PC-9 (cell line): Measurements from ENCODE around the gene RPS10. TPM values are rescaled to one million over a fixed set of nuclear protein-coding genes. Genes with fewer than 3 reads are reported as not detected.

Source experiments
- BruUV-seq: library from RNA; stranded (reverse); fragments of 400-500 nt; replicated peaks from 2 replicates; lab custom pipeline; 2021; lab: Mats Ljungman, UMichigan
- CTCF ChIA-PET: fragments of 300-600 bp; sonication (Branson Sonifier 250); formaldehyde crosslinking; loops from one replicate; lab custom pipeline; 2022; ENCODE audit warnings: antibody characterized with exemption; lab: Charles Lee
- POLR2A ChIA-PET: fragments of 300-600 bp; sonication (Branson Sonifier 250); formaldehyde crosslinking; loops from one replicate; lab custom pipeline; 2022; ENCODE audit warnings: antibody characterized with exemption; ENCODE audit not compliant: unreplicated experiment; lab: Charles Lee
- DNase-seq, 2 experiments: peaks; one replicate each; pipeline versions ENCODE4 v3.0.0 to v3.0.0-alpha.2; 2015 to 2022; ENCODE audit warnings: mixed read lengths in 1 of 2
- H2AFZ ChIP-seq: fragments of 200-600 bp; sonication (generic); 2 replicates; pipeline ENCODE4 v1.8.1; 2017; ENCODE audit warnings: antibody characterized with exemption
- H3F3A ChIP-seq: fragments of 200-600 bp; sonication (generic); 2 replicates; pipeline ENCODE4 v1.8.1; 2017; ENCODE audit warnings: antibody characterized with exemption, mild to moderate bottlenecking, low read depth; ENCODE audit not compliant: insufficient read depth
- H3K27ac ChIP-seq: fragments of 200-600 bp; sonication (generic); 2 replicates; pipeline ENCODE4 v1.6.1; 2016; ENCODE audit warnings: mixed run types
- H3K27me3 ChIP-seq: fragments of 200-600 bp; sonication (generic); 2 replicates; pipeline ENCODE4 v1.6.1; 2016; ENCODE audit warnings: low read depth, mixed run types; ENCODE audit not compliant: insufficient read depth
- H3K36me3 ChIP-seq: fragments of 200-600 bp; sonication (generic); 2 replicates; pipeline ENCODE4 v1.6.1; 2016; ENCODE audit warnings: low read depth, mixed run types
- H3K4me1 ChIP-seq: fragments of 200-600 bp; sonication (generic); replicated peaks from 2 replicates; pipeline ENCODE4 v1.6.1; 2016; ENCODE audit warnings: mixed run types; ENCODE audit not compliant: insufficient read depth
- H3K4me2 ChIP-seq: fragments of 200-600 bp; sonication (generic); 2 replicates; pipeline ENCODE4 v1.6.1; 2017; ENCODE audit warnings: mixed run types
- H3K4me3 ChIP-seq: fragments of 200-600 bp; sonication (generic); 2 replicates; pipeline ENCODE4 v1.6.1; 2016; ENCODE audit warnings: mixed run types
- H3K79me2 ChIP-seq: fragments of 200-600 bp; sonication (generic); 2 replicates; pipeline ENCODE4 v1.6.1; 2017; ENCODE audit warnings: low read depth, mixed run types
- H3K9me2 ChIP-seq: fragments of 200-600 bp; sonication (generic); 2 replicates; pipeline ENCODE4 v1.8.1; 2017; ENCODE audit warnings: mild to moderate bottlenecking; ENCODE audit not compliant: insufficient read depth
- H3K9me3 ChIP-seq: fragments of 200-600 bp; sonication (generic); 2 replicates; pipeline ENCODE4 v1.8.1; 2016; ENCODE audit warnings: low read depth; ENCODE audit not compliant: insufficient read depth
- H4K20me1 ChIP-seq: fragments of 200-600 bp; sonication (generic); 2 replicates; pipeline ENCODE4 v1.8.1; 2017; ENCODE audit not compliant: insufficient read depth
- EZH2 ChIP-seq: fragments of 200-600 bp; sonication (generic); IDR thresholded peaks from 2 replicates; pipeline ENCODE4 v1.8.0; 2017; ENCODE audit warnings: antibody characterized with exemption, low read depth
- intact Hi-C: fragments of 100-400 bp; cut with micrococcal nuclease; formaldehyde crosslinking; loops from one replicate; pipeline ENCODE4 v1.10.0; 2022; ENCODE audit not compliant: unreplicated experiment
- total RNA-seq: library from RNA; stranded (reverse); gene quantifications from 2 replicates; pipeline ENCODE4 v1.2.3, GENCODE V29; 2021
- TF ChIP-seq, protein P1 (sequence below): fragments of 200-600 bp; sonication (generic); conservative IDR thresholded peaks from 2 replicates; pipeline ENCODE4 v1.6.1; 2017; ENCODE audit warnings: mixed run types, antibody characterized with exemption, mild to moderate bottlenecking, moderate library complexity

RPS10 gene
- total RNA-seq, 1 experiment from 2014 or later = 1,786 TPM

DNA sequence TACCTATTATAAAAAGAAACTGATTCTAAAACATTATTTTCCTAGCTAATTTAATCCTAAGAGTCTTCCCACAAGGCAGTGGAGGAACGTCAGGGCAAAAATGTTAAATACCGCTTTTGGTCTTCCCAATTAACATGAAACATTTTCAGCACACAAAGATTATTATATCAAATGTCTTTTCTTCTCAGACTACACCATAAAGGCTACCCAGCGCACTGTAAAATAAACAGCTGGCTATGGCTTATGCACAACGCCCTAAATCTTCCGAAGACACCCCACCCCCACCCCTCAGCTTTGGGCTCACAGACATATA, 34.4 kb downstream of the RPS10 start:
- H4K20me1 ChIP-seq = peaks cover 27% of the 10 kb centered on the region
- H3K27ac ChIP-seq = peak overlapping the region; percentile 79
- BruUV-seq = no TSS peak
- TF ChIP-seq EZH2 = no peak
- TF ChIP-seq, protein P1, sequence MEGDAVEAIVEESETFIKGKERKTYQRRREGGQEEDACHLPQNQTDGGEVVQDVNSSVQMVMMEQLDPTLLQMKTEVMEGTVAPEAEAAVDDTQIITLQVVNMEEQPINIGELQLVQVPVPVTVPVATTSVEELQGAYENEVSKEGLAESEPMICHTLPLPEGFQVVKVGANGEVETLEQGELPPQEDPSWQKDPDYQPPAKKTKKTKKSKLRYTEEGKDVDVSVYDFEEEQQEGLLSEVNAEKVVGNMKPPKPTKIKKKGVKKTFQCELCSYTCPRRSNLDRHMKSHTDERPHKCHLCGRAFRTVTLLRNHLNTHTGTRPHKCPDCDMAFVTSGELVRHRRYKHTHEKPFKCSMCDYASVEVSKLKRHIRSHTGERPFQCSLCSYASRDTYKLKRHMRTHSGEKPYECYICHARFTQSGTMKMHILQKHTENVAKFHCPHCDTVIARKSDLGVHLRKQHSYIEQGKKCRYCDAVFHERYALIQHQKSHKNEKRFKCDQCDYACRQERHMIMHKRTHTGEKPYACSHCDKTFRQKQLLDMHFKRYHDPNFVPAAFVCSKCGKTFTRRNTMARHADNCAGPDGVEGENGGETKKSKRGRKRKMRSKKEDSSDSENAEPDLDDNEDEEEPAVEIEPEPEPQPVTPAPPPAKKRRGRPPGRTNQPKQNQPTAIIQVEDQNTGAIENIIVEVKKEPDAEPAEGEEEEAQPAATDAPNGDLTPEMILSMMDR = no peak
- no peaks in the 10 kb centered on the region for H3K9me2 ChIP-seq
- no peak for DNase-seq
- H3K36me3 ChIP-seq = no peaks in the 10 kb centered on the region
- peaks cover 5% of the 10 kb centered on the region; the same call in 1 of the 2 replicates for H3K9me3 ChIP-seq
- ChIA-PET POLR2A (interaction anchor here (0.6 to 0.7 kb wide), 2 partner anchors 71 to 137 kb away, joined by 3 to 8 read pairs; no protein-coding TSS in a partner anchor), CTCF (interaction anchor here (1.7 to 1.8 kb wide), 2 partner anchors 141 to 143 kb away, joined by 5 to 6 read pairs; no protein-coding TSS in a partner anchor)
- H3K4me1 ChIP-seq = peaks cover 19% of the 10 kb centered on the region
- no peaks in the 10 kb centered on the region for H3K27me3 ChIP-seq
- intact Hi-C loops = loop anchor here (1.0 kb wide), 1 partner anchor 142 kb away; the partner anchor contains the start of gene SMIM29
- H2AFZ ChIP-seq = peak overlapping the region; percentile 98
- peak overlapping the region; percentile 97 for H3K4me2 ChIP-seq
- H3K79me2 ChIP-seq = peaks cover 61% of the 10 kb centered on the region
- H3K4me3 ChIP-seq = peak overlapping the region; percentile 99
- H3F3A ChIP-seq = peaks cover 16% of the 10 kb centered on the region

DNA sequence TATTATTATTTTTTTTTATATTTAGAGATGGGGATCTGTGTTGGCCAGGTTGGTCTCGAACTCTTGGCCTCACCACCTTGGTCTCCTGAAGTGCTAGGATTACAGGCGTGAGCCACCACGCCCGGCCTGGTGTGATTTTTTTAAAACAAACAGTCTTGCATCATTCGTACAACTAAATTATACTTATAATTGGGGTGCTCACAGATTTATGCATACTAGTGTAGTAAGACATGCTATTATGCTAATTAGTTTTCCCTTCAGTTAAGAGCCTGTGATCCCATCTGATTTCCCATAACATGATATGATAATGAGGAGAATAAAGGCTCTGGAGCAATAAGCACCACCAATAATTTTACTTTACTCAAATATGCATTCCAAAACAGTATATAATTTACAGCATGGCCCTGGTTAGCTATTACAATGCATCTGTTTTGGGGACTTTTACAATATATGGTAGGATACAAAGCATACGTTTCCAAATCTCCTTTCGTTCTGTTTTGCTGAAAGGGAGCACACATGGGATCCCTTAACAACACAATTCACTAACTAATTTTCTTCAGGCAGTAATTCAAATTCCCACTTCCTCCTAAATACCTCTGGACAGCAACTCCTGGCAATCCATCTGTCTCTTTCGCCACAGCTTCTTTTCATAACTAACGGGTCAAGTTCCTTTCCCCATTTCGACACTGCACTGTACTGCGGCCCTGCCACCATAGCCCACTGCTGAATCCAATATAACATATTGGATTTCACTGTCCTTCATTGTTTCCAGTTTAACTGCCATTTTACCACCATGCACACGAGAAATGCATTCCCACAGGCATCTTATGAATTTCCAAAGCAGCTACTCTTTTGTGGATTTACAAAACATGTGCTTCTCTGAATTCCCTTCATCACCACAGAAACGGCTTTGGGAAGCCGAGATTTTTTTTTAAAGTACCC, 35.1 kb downstream of the RPS10 start:
- peaks cover 16% of the 10 kb centered on the region for H3F3A ChIP-seq
- intact Hi-C loops = loop anchor here (1.0 kb wide), 1 partner anchor 142 kb away; the partner anchor contains the start of gene SMIM29
- DNase-seq = peak; percentile 16 to 75
- no peaks in the 10 kb centered on the region for H3K9me2 ChIP-seq
- H3K79me2 ChIP-seq = peaks cover 67% of the 10 kb centered on the region
- H3K4me2 ChIP-seq = peak overlapping the region; percentile 97
- H2AFZ ChIP-seq = peak overlapping the region; percentile 98
- H3K4me3 ChIP-seq = peak overlapping the region; percentile 99
- peaks cover 33% of the 10 kb centered on the region for H4K20me1 ChIP-seq
- TF ChIP-seq, protein P1 = no peak
- TF ChIP-seq EZH2 = no peak
- ChIA-PET POLR2A (interaction anchor here (0.5 to 0.7 kb wide), 6 partner anchors 31 to 867 kb away, joined by 3 to 9 read pairs (median 3); partner anchors contain the start of gene HMGA1), CTCF (interaction anchor here (1.7 to 1.8 kb wide), 2 partner anchors 141 to 143 kb away, joined by 5 to 6 read pairs; no protein-coding TSS in a partner anchor)
- H3K36me3 ChIP-seq = no peaks in the 10 kb centered on the region
- H3K4me1 ChIP-seq = peaks cover 19% of the 10 kb centered on the region
- no peaks in the 10 kb centered on the region for H3K27me3 ChIP-seq
- no peaks in the 10 kb centered on the region for H3K9me3 ChIP-seq
- TSS peak; percentile 48 for BruUV-seq
- H3K27ac ChIP-seq = peak overlapping the region; percentile 79

DNA sequence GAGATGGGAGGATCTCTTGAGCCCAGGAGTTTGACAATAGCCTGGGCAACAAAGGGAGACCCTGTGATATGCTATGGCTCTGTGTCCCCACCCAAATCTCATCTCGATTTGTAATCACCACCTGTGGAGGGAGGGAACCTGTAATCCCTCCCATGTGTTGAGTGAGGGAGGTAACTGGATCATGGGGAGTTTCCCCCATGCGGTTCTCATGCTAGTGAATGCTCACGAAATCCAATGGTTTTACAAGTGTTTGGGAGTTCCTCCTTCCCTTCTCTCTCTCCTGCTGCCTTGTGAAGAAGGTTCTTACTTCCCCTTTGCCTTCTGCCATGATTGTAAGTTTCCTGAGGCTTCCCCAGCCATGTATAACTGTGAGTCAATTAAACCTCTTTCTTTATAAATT, 36.8 kb downstream of the RPS10 start:
- peaks cover 19% of the 10 kb centered on the region for H3K4me1 ChIP-seq
- no peak for TF ChIP-seq EZH2
- TF ChIP-seq, protein P1 = no peak

More for the DNA sequence above, 36.8 kb downstream of the RPS10 start:
- H3K4me3 ChIP-seq = no peak overlapping the region
- H3F3A ChIP-seq = peaks cover 16% of the 10 kb centered on the region
- H3K9me2 ChIP-seq = no peaks in the 10 kb centered on the region
- ChIA-PET CTCF (no interaction called here), POLR2A (no interaction called here)
- H3K9me3 ChIP-seq = no peaks in the 10 kb centered on the region
- BruUV-seq = no TSS peak
- H3K36me3 ChIP-seq = no peaks in the 10 kb centered on the region
- peaks cover 84% of the 10 kb centered on the region for H3K79me2 ChIP-seq
- no peak overlapping the region for H3K4me2 ChIP-seq
- intact Hi-C loops = no loop called here
- no peak overlapping the region for H3K27ac ChIP-seq
- H2AFZ ChIP-seq = no peak overlapping the region
- H3K27me3 ChIP-seq = no peaks in the 10 kb centered on the region
- peaks cover 42% of the 10 kb centered on the region for H4K20me1 ChIP-seq
- no peak for DNase-seq
